NT2/D1 (cell line): ENCODE results near the gene TOM1L2.

Experiments used
- SUZ12 ChIP-seq: IDR thresholded peaks from 2 replicates; pipeline ENCODE4 v1.6.1; 2011; ENCODE audit not compliant: insufficient read length, insufficient read depth; ENCODE audit errors: extremely low read depth
- YY1 ChIP-seq: IDR thresholded peaks from 2 replicates; pipeline ENCODE4 v1.6.1; 2011; ENCODE audit not compliant: insufficient read length, insufficient read depth
- ZNF274 ChIP-seq: IDR thresholded peaks from 2 replicates; pipeline ENCODE4 v1.6.1; 2011; ENCODE audit warnings: mild to moderate bottlenecking, low read depth, low read length

DNA sequence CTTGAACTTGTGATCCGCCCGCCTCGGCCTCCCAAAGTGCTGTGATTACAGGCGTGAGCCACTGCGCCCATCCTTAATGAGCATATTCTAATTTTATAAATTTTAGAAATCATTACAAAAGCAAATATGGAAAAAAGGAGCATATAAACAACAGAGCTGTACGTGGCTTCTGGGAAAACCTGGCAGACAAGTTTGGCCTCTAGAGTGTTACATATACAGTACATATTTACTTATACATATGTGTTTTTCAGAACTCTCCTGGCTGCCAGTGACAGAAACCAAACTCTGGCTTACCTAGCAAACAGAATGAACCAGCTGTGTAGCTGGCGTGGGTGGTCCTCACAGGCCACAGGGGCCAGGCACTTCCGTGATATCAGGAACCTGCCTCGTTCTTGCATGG, 10.6 kb upstream of the TOM1L2 start:
- TF ChIP-seq YY1 (no peak), ZNF274 (no peak), SUZ12 (no peak)
